Spleen (tissue), 7 donors: ENCODE data around the gene VRK3.

ENCODE experiments used
- CTCF ChIP-seq, 11 experiments: fragments of 200-600 bp in 7 of 11; fragments of 450-650 bp in 4 of 11; sonication (generic) in 4 of 11; IDR thresholded peaks in 8 of 11; conservative IDR thresholded peaks in 3 of 11; 1 replicate in 7 of 11; 2 replicates in 4 of 11; pipeline versions ENCODE4 v1.4.0 to v1.8.0; 2016 to 2021; ENCODE audit warnings: antibody characterized with exemption in 11 of 11, inconsistent platforms in 4 of 11, mild to moderate bottlenecking in 1 of 11
- POLR2A ChIP-seq, 3 donors: fragments of 450-650 bp; IDR thresholded peaks; one replicate each; pipeline ENCODE4 v1.5.1; 2017; ENCODE audit warnings: antibody characterized with exemption in 3 of 3, mild to moderate bottlenecking in 1 of 3
- POLR2AphosphoS5 ChIP-seq, 3 donors: sonication (generic); formaldehyde crosslinking; IDR thresholded peaks; one replicate each; pipeline ENCODE4 v1.5.1; 2017; ENCODE audit warnings: antibody characterized with exemption in 3 of 3
- donor health status: DM: no; HTN: no; CAD: no; lungs with moderate emphysema.
- donor health status: DM: no; HTN: no; CAD: no.
- donor health status: DM: no; HTN: no; CAD: no.

GRCh38 chr19:49976496-49976895 lies 48.7 kb downstream of the VRK3 start:
- TF ChIP-seq CTCF (IDR thresholded peaks at IDR 0.05 in 8 of 11, conservative IDR thresholded peaks at IDR 0.05 in 3 of 11) = no peak
- TF ChIP-seq POLR2A (IDR thresholded peaks at IDR 0.05) = no peak
- TF ChIP-seq POLR2AphosphoS5 (IDR thresholded peaks at IDR 0.05) = no peak
